Neuronal stem cell (in vitro differentiated cells): ENCODE measurements around the gene HS6ST1.

Experiments used
- DNase-seq: peaks from one replicate; pipeline ENCODE4 v3.0.0-alpha.2; 2013; ENCODE audit warnings: low spot score
- H2AFZ ChIP-seq: one replicate; pipeline ENCODE4 v1.6.1; 2013; ENCODE audit warnings: mild to moderate bottlenecking, low read length, inconsistent platforms
- H2AK5ac ChIP-seq: 2 replicates; pipeline ENCODE4 v1.6.1; 2013; ENCODE audit warnings: low read depth, mild to moderate bottlenecking, inconsistent platforms, low read length, moderate library complexity, mixed read lengths
- H2BK120ac ChIP-seq: 2 replicates; pipeline ENCODE4 v1.6.1; 2013; ENCODE audit warnings: low read depth, mild to moderate bottlenecking, inconsistent platforms, low read length, moderate library complexity, mixed read lengths
- H2BK12ac ChIP-seq: one replicate; pipeline ENCODE4 v1.6.1; 2013; ENCODE audit warnings: low read length, inconsistent platforms
- H2BK15ac ChIP-seq: 2 replicates; pipeline ENCODE4 v1.6.1; 2013; ENCODE audit warnings: mild to moderate bottlenecking, low read length, inconsistent platforms, mixed read lengths
- H2BK5ac ChIP-seq: one replicate; pipeline ENCODE4 v1.6.1; 2013; ENCODE audit warnings: inconsistent platforms, mild to moderate bottlenecking, low read length, moderate library complexity
- H3K14ac ChIP-seq: one replicate; pipeline ENCODE4 v1.6.1; 2013; ENCODE audit warnings: low read length, inconsistent platforms
- H3K18ac ChIP-seq: 2 replicates; pipeline ENCODE4 v1.6.1; 2013; ENCODE audit warnings: low read length, inconsistent platforms
- H3K23ac ChIP-seq: 2 replicates; pipeline ENCODE4 v1.6.1; 2013; ENCODE audit warnings: low read depth, mild to moderate bottlenecking, mixed read lengths, low read length, inconsistent platforms; ENCODE audit not compliant: poor library complexity
- H3K27ac ChIP-seq: replicated peaks from 3 replicates; pipeline ENCODE4 v1.5.1; 2013; ENCODE audit warnings: low read length, inconsistent platforms
- H3K27me3 ChIP-seq, 3 experiments: 2 replicates each; pipeline ENCODE4 v1.6.1; 2013; ENCODE audit warnings: low read length in 3 of 3, mild to moderate bottlenecking in 2 of 3, inconsistent platforms in 1 of 3, low read depth in 1 of 3, mixed read lengths in 1 of 3, moderate library complexity in 1 of 3; ENCODE audit not compliant: control insufficient read depth in 3 of 3, insufficient read depth in 3 of 3
- H3K36me3 ChIP-seq, 2 donors: replicated peaks in 1 of 2; 2 replicates each; pipeline ENCODE4 v1.6.1; 2013; ENCODE audit warnings: low read length in 2 of 2; ENCODE audit not compliant: control insufficient read depth in 2 of 2, insufficient read depth in 2 of 2
- H3K4ac ChIP-seq: 2 replicates; pipeline ENCODE4 v1.6.1; 2013; ENCODE audit warnings: inconsistent platforms, mild to moderate bottlenecking, low read length, moderate library complexity
- H3K4me1 ChIP-seq, 2 donors: 1 replicate in 1 of 2; 2 replicates in 1 of 2; pipeline ENCODE4 v1.6.1; 2013; ENCODE audit warnings: low read length in 2 of 2, low read depth in 1 of 2; ENCODE audit not compliant: control insufficient read depth in 2 of 2, insufficient read depth in 1 of 2
- H3K4me2 ChIP-seq: one replicate; pipeline ENCODE4 v1.6.1; 2013; ENCODE audit warnings: mild to moderate bottlenecking, low read length, inconsistent platforms; ENCODE audit not compliant: insufficient read depth, poor library complexity, severe bottlenecking
- H3K4me3 ChIP-seq, 2 donors: 2 replicates each; pipeline ENCODE4 v1.5.1; 2013; ENCODE audit warnings: low read length in 2 of 2, mild to moderate bottlenecking in 2 of 2, inconsistent platforms in 1 of 2, moderate library complexity in 1 of 2
- H3K79me1 ChIP-seq: one replicate; pipeline ENCODE4 v1.6.1; 2013; ENCODE audit warnings: low read depth, mild to moderate bottlenecking, inconsistent platforms, low read length, moderate library complexity
- H3K9ac ChIP-seq: one replicate; pipeline ENCODE4 v1.6.1; 2013; ENCODE audit warnings: mild to moderate bottlenecking, low read depth, low read length, inconsistent platforms; ENCODE audit not compliant: poor library complexity
- H3K9me3 ChIP-seq, 2 donors: replicated peaks in 1 of 2; 2 replicates each; pipeline versions ENCODE3 to v1.6.1; 2013; ENCODE audit warnings: low read length in 2 of 2, mild to moderate bottlenecking in 2 of 2, inconsistent platforms in 1 of 2, low read depth in 1 of 2, mixed read lengths in 1 of 2, moderate library complexity in 1 of 2; ENCODE audit not compliant: control insufficient read depth in 2 of 2, insufficient read depth in 1 of 2
- H4K8ac ChIP-seq: one replicate; pipeline ENCODE4 v1.6.1; 2013; ENCODE audit warnings: low read depth, mild to moderate bottlenecking, inconsistent platforms, low read length, moderate library complexity
- H4K91ac ChIP-seq: one replicate; pipeline ENCODE4 v1.6.1; 2013; ENCODE audit warnings: low read length, low read depth, mild to moderate bottlenecking, inconsistent platforms; ENCODE audit not compliant: poor library complexity
- WGBS, 2 donors: extraction: QIAGEN DNeasy Blood & Tissue Kit; methylation state at CpG; one replicate each; pipeline ENCODE4 v1.1.7; 2013; ENCODE audit warnings: missing lambda C conversion rate in 2 of 2, mixed read lengths in 1 of 2; ENCODE audit not compliant: insufficient read length in 2 of 2, insufficient replicate concordance in 1 of 2; ENCODE audit errors: extremely low coverage in 2 of 2; 5-methylcytosine and 5-hydroxymethylcytosine counted together

HS6ST1 gene

GRCh38 chr2:128275498-128276045, 43.1 kb downstream of the HS6ST1 start:
- Histone ChIP-seq H3K23ac (no peak overlapping the region), H3K79me1 (peaks cover 29% of the 10 kb centered on the region), H2AK5ac (no peak overlapping the region), H4K91ac (peak overlapping the region; percentile 53), H2BK120ac (no peak overlapping the region), H2BK5ac (no peak overlapping the region), H2AFZ (no peak overlapping the region), H3K4me1 (peaks cover 0 to 4% of the 10 kb centered on the region in 2 donors), H3K27ac (no peak overlapping the region), H3K27me3 (peaks cover 0 to 2% (median 0%) of the 10 kb centered on the region in 3 experiments), H3K14ac (no peak overlapping the region), H3K18ac (no peak overlapping the region), H3K4ac (no peak overlapping the region), H2BK12ac (no peak overlapping the region), H2BK15ac (no peak overlapping the region), H3K9me3 (peaks cover 8 to 21% of the 10 kb centered on the region in 2 donors), H3K4me2 (no peak overlapping the region), H3K36me3 (peaks cover 10 to 88% of the 10 kb centered on the region in 2 donors), H4K8ac (no peak overlapping the region), H3K9ac (peak overlapping the region; percentile 30), H3K4me3 (no peak overlapping the region)
- no CpG with 5 or more reads among the region's 14 CpGs for WGBS, 2 donors
- DNase-seq, result no peak

- Histone ChIP-seq H3K4me2 (no peak overlapping the region), H2BK12ac (no peak overlapping the region), H3K4me1 (peaks cover 0 to 4% of the 10 kb centered on the region in 2 donors), H3K36me3 (peaks cover 10 to 84% of the 10 kb centered on the region in 2 donors), H4K91ac (no peak overlapping the region), H3K23ac (no peak overlapping the region), H2BK120ac (no peak overlapping the region), H3K4me3 (no peak overlapping the region), H3K27ac (no peak overlapping the region), H2BK15ac (no peak overlapping the region), H2AK5ac (no peak overlapping the region), H3K4ac (no peak overlapping the region), H3K9me3 (peaks cover 8 to 21% of the 10 kb centered on the region in 2 donors), H3K18ac (no peak overlapping the region), H3K27me3 (peaks cover 0 to 2% (median 0%) of the 10 kb centered on the region in 3 experiments), H3K14ac (no peak overlapping the region), H3K79me1 (peaks cover 33% of the 10 kb centered on the region), H2AFZ (no peak overlapping the region), H4K8ac (no peak overlapping the region), H3K9ac (no peak overlapping the region), H2BK5ac (peak overlapping the region; percentile 20)
- WGBS, 2 donors, result no CpG with 5 or more reads among the region's 6 CpGs
- no peak for DNase-seq
Observed at GRCh38 chr2:128274218-128274617, 44.5 kb downstream of the HS6ST1 start.

DNA sequence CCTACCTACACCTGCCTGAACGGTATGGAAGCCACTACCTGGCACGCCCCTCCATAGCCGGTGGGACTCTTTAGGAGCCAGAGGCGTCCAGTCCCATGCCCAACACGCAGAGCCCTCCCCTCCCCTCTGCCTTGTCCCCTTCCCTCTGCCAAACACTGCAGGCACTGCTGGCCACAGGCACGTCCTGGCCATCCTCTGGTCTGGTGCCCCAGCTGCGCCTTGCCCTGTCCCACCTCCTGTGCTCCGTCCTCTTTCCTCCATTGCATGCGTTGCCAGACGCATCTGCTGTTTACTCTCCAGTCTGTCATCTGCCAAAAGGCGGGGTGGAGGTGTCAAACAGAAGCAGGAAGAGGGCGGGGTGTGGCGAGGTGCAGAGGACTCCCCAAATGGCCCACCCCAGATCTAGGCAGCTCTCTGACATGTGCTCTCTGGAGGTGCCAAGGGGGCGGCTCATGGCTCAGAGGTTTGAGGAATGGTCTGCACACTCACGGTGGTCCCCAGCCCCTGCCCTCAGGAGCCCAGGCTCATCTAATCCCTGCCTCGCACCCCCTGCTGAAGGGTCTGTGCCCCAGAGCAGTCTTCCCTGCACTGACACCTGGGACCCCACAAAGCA, 45.1 kb downstream of the HS6ST1 start:
- WGBS, 2 donors, result no CpG with 5 or more reads among the region's 16 CpGs
- peaks cover 0 to 4% of the 10 kb centered on the region in 2 donors for H3K4me1 ChIP-seq
- peak overlapping the region; percentile 78 for H3K18ac ChIP-seq
- H3K27me3 ChIP-seq, result peaks cover 0 to 3% (median 0%) of the 10 kb centered on the region in 3 experiments
- H2AK5ac ChIP-seq, result no peak overlapping the region
- DNase-seq, result no peak
- peaks cover 8 to 21% of the 10 kb centered on the region in 2 donors for H3K9me3 ChIP-seq
- H3K9ac ChIP-seq, result peak overlapping the region; percentile 68
- peak overlapping the region; percentile 87 for H3K23ac ChIP-seq
- peaks cover 14 to 89% of the 10 kb centered on the region in 2 donors for H3K36me3 ChIP-seq
- H3K14ac ChIP-seq, result peak overlapping the region; percentile 95
- peak overlapping the region; percentile 20 for H2BK5ac ChIP-seq
- no peak overlapping the region for H3K4me2 ChIP-seq
- H4K91ac ChIP-seq, result no peak overlapping the region
- H2BK12ac ChIP-seq, result no peak overlapping the region
- no peak overlapping the region for H4K8ac ChIP-seq
- no peak overlapping the region for H3K27ac ChIP-seq
- H2BK120ac ChIP-seq, result no peak overlapping the region
- H3K79me1 ChIP-seq, result peaks cover 35% of the 10 kb centered on the region
- H3K4me3 ChIP-seq, result no peak overlapping the region
- no peak overlapping the region for H2AFZ ChIP-seq
- H3K4ac ChIP-seq, result no peak overlapping the region
- no peak overlapping the region for H2BK15ac ChIP-seq

- H3K14ac ChIP-seq, result peak overlapping the region; percentile 94
- H2BK15ac ChIP-seq, result no peak overlapping the region
- no peak overlapping the region for H2AFZ ChIP-seq
- peak overlapping the region; percentile 78 for H3K18ac ChIP-seq
- DNase-seq, result no peak
- H2BK120ac ChIP-seq, result no peak overlapping the region
- H3K4me2 ChIP-seq, result no peak overlapping the region
- no CpG with 5 or more reads among the region's 18 CpGs for WGBS, 2 donors
- H3K36me3 ChIP-seq, result peaks cover 15 to 88% of the 10 kb centered on the region in 2 donors
- H3K27me3 ChIP-seq, result peaks cover 0 to 3% (median 0%) of the 10 kb centered on the region in 3 experiments
- H3K4me3 ChIP-seq, result no peak overlapping the region
- H3K9ac ChIP-seq, result no peak overlapping the region
- H2BK12ac ChIP-seq, result no peak overlapping the region
- H4K91ac ChIP-seq, result no peak overlapping the region
- peaks cover 0 to 4% of the 10 kb centered on the region in 2 donors for H3K4me1 ChIP-seq
- peak overlapping the region; percentile 87 for H3K23ac ChIP-seq
- no peak overlapping the region for H3K4ac ChIP-seq
- peaks cover 8 to 21% of the 10 kb centered on the region in 2 donors for H3K9me3 ChIP-seq
- H2AK5ac ChIP-seq, result no peak overlapping the region
- H3K27ac ChIP-seq, result no peak overlapping the region
- H2BK5ac ChIP-seq, result no peak overlapping the region
- H3K79me1 ChIP-seq, result peaks cover 35% of the 10 kb centered on the region
- peak overlapping the region; percentile 98 for H4K8ac ChIP-seq
Observed at GRCh38 chr2:128272601-128273468, 45.8 kb downstream of the HS6ST1 start.
